ENCODE results near the gene STK33.

GRCh38 chr11:8375932-8376331 lies 218.1 kb downstream of the STK33 start:
- TF ChIP-seq CTCF (IDR thresholded peaks at IDR 0.05) (no peak), POLR2A (IDR thresholded peaks at IDR 0.05) (no peak)

All from adrenal gland (tissue), 5 donors.